Trophoblast cell (in vitro differentiated cells and primary cell): ENCODE results near the gene AARS1.
"Not testable (repeated sequence)": the region's sequence is repeated elsewhere in the genome, so short reads cannot be mapped to it uniquely, and the experiment has no call there.

Experiments used
- DNase-seq, 2 donors: peaks; one replicate each; pipeline ENCODE4 v3.0.0-alpha.2; 2016
- H2AFZ ChIP-seq: 2 replicates; pipeline ENCODE4 v1.6.1; 2013; ENCODE audit warnings: low read length, moderate library complexity, mild to moderate bottlenecking; ENCODE audit not compliant: insufficient read depth, poor library complexity
- H2AK5ac ChIP-seq: 2 replicates; pipeline ENCODE4 v1.6.1; 2013; ENCODE audit warnings: mild to moderate bottlenecking, low read length
- H2BK120ac ChIP-seq: 2 replicates; pipeline ENCODE4 v1.6.1; 2013; ENCODE audit warnings: low read length, mild to moderate bottlenecking, moderate library complexity; ENCODE audit not compliant: insufficient read depth, poor library complexity
- H2BK12ac ChIP-seq: 2 replicates; pipeline ENCODE4 v1.6.1; 2013; ENCODE audit warnings: mild to moderate bottlenecking, low read length, moderate library complexity
- H2BK5ac ChIP-seq: 2 replicates; pipeline ENCODE4 v1.6.1; 2013; ENCODE audit warnings: low read length, low read depth, moderate library complexity, mild to moderate bottlenecking; ENCODE audit not compliant: poor library complexity
- H3K14ac ChIP-seq: 2 replicates; pipeline ENCODE4 v1.6.1; 2013; ENCODE audit warnings: mild to moderate bottlenecking, low read length
- H3K18ac ChIP-seq: 2 replicates; pipeline ENCODE4 v1.6.1; 2013; ENCODE audit warnings: mild to moderate bottlenecking, low read length
- H3K23ac ChIP-seq: 2 replicates; pipeline ENCODE4 v1.6.1; 2013; ENCODE audit warnings: low read length
- H3K27ac ChIP-seq: 2 replicates; pipeline ENCODE4 v1.5.1; 2013; ENCODE audit warnings: low read depth, mild to moderate bottlenecking, inconsistent platforms, low read length, moderate library complexity
- H3K27me3 ChIP-seq: 2 replicates; pipeline ENCODE4 v1.6.1; 2013; ENCODE audit warnings: inconsistent platforms, mild to moderate bottlenecking, low read length, moderate library complexity; ENCODE audit not compliant: insufficient read depth
- H3K36me3 ChIP-seq, 2 experiments: 1 replicate in 1 of 2; 2 replicates in 1 of 2; pipeline ENCODE4 v1.6.1; 2013; ENCODE audit warnings: low read length in 2 of 2, mild to moderate bottlenecking in 2 of 2, moderate library complexity in 1 of 2; ENCODE audit not compliant: insufficient read depth in 2 of 2, control insufficient read depth in 1 of 2
- H3K4ac ChIP-seq: 2 replicates; pipeline ENCODE4 v1.6.1; 2013; ENCODE audit warnings: low read depth, mild to moderate bottlenecking, low read length, moderate library complexity
- H3K4me1 ChIP-seq, 2 experiments: 1 replicate in 1 of 2; 2 replicates in 1 of 2; pipeline ENCODE4 v1.6.1; 2013; ENCODE audit warnings: low read length in 2 of 2, mild to moderate bottlenecking in 2 of 2, moderate library complexity in 1 of 2; ENCODE audit not compliant: insufficient read depth in 2 of 2, control insufficient read depth in 1 of 2
- H3K4me2 ChIP-seq: 2 replicates; pipeline ENCODE4 v1.6.1; 2013; ENCODE audit warnings: inconsistent platforms, mild to moderate bottlenecking, low read length, moderate library complexity
- H3K4me3 ChIP-seq: 2 replicates; pipeline ENCODE4 v1.5.1; 2013; ENCODE audit warnings: mild to moderate bottlenecking, low read depth, low read length, inconsistent platforms
- H3K79me1 ChIP-seq: one replicate; pipeline ENCODE4 v1.6.1; 2013; ENCODE audit warnings: low read length
- H3K79me2 ChIP-seq: 2 replicates; pipeline ENCODE4 v1.6.1; 2013; ENCODE audit warnings: low read length, mild to moderate bottlenecking; ENCODE audit not compliant: control insufficient read depth, insufficient read depth, poor library complexity
- H3K9ac ChIP-seq: 2 replicates; pipeline ENCODE4 v1.6.1; 2013; ENCODE audit warnings: mild to moderate bottlenecking, low read length
- H3K9me3 ChIP-seq: 2 replicates; pipeline ENCODE4 v1.6.1; 2013; ENCODE audit warnings: low read depth, mild to moderate bottlenecking, control low read depth, inconsistent platforms, low read length; ENCODE audit not compliant: insufficient read depth
- H4K12ac ChIP-seq: 2 replicates; pipeline ENCODE4 v1.6.1; 2013; ENCODE audit warnings: low read depth, mild to moderate bottlenecking, low read length, moderate library complexity
- H4K8ac ChIP-seq: 2 replicates; pipeline ENCODE4 v1.6.1; 2013; ENCODE audit warnings: low read depth, mild to moderate bottlenecking, low read length, moderate library complexity
- H4K91ac ChIP-seq: one replicate; pipeline ENCODE4 v1.6.1; 2013; ENCODE audit warnings: low read depth, mild to moderate bottlenecking, low read length, moderate library complexity
- WGBS: extraction: QIAGEN DNeasy Blood & Tissue Kit; methylation state at CpG from one replicate; pipeline ENCODE4 v1.1.7; 2013; ENCODE audit warnings: missing lambda C conversion rate; ENCODE audit not compliant: insufficient read length, insufficient coverage; ENCODE audit errors: extremely low coverage; 5-methylcytosine and 5-hydroxymethylcytosine counted together

AARS1 gene

DNA sequence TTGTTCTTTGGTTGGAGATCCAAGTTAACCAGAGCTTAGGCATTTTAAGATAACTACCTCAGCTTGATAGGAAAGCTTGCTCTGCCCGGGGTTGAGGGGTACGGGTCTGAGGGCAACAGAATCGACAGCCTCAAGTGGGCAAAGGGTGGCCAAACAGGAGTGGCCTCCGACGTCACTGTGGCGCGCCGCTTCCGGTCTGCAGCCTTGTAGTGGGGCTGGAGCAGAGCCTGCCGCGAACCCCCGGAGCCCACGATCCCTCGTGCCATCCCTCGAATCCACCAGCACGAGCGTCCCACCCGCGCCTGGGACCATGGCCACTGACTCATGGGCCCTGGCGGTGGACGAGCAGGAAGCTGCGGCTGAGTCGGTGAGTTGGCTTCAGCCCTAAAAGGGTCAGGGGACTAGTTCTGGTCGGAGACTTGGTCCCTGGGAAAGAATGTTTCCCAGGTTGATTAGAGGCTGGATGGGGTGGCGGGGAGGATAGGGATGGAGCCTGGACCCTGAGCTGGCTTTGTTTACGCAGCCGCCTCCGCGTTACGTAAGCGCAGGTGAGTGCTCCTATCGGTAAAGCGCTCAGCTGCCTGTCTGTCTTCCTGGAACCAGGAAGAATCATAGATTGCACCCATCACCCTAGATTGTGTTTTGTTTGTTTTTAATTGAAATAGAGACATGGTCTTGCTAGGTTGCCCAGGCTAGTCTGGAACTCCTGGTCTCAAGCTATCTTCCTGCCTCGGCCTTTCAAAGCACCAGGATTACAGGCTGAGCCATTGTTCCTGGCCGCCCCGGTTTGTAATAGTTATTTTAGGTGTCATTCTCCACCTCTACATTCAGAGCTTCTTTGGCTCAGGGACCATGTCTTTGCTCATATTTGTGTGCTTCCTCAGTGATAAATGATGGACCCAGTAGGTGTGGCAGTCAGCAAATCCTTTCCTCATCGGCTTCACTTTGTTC, 10.0 kb upstream of the AARS1 start, which contains the start of gene DDX19B:
TSS of gene DDX19B (plus strand) at position 199 of the 951 bp plus-strand sequence. CDS start at position 311, 112 bp downstream.
- peak; percentile 50 to 65 for DNase-seq

DNA sequence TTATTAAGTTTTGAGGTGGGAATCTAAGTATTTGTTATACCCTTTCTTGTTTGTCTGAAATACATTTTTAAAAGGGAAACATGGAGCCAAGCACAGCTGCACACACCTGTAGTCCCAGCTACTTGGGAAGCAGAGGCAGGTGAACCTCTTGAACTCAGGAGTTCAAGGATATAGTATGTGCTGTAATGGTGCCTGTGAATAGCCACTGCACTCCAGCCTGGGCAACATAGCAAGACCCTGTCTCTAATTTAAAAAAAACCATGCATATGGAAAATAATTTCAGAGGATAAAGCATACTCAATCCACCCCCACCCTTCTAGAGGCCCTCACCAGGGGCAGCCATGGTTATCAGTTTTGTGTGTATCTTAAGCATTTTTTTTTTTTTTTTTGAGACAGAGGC, 6.3 kb upstream of the AARS1 start:
- DNase-seq = no peak
- Histone ChIP-seq H2AK5ac (no peak overlapping the region), H4K8ac (no peak overlapping the region), H2AFZ (no peak overlapping the region), H3K9me3 (no peaks in the 10 kb centered on the region), H3K79me1 (peaks cover 7% of the 10 kb centered on the region), H3K18ac (no peak overlapping the region), H2BK120ac (no peak overlapping the region), H3K14ac (no peak overlapping the region), H3K79me2 (peaks cover 7% of the 10 kb centered on the region), H3K27me3 (no peaks in the 10 kb centered on the region), H2BK12ac (no peak overlapping the region), H3K4me1 (peaks cover 0 to 6% of the 10 kb centered on the region in 2 experiments), H2BK5ac (no peak overlapping the region), H3K4me2 (no peak overlapping the region), H3K4ac (no peak overlapping the region), H4K91ac (no peak overlapping the region), H3K27ac (no peak overlapping the region), H3K23ac (no peak overlapping the region), H3K9ac (no peak overlapping the region), H3K4me3 (no peak overlapping the region), H3K36me3 (peaks cover 2% of the 10 kb centered on the region in 2 experiments), H4K12ac (no peak overlapping the region)

More for the DNA sequence above, 10.0 kb upstream of the AARS1 start, which contains the start of gene DDX19B:
- Histone ChIP-seq H3K27ac (peak within 1 kb of the TSS; percentile 77), H3K36me3 (peaks cover 2 to 4% of the 10 kb centered on the region in 2 experiments), H4K12ac (peak within 1 kb of the TSS; percentile 82), H2AFZ (peak within 1 kb of the TSS; percentile 94), H3K9ac (peak within 1 kb of the TSS; percentile 97), H3K79me2 (peaks cover 7% of the 10 kb centered on the region), H3K4me2 (peak within 1 kb of the TSS; percentile 87), H2AK5ac (peak within 1 kb of the TSS; percentile 60), H3K14ac (peak within 1 kb of the TSS; percentile 98), H2BK120ac (peak within 1 kb of the TSS; percentile 45), H3K4me3 (peak within 1 kb of the TSS; percentile 100), H4K91ac (peak within 1 kb of the TSS; percentile 81), H3K4me1 (peaks cover 0 to 6% of the 10 kb centered on the region in 2 experiments), H2BK5ac (peak within 1 kb of the TSS; percentile 80), H3K4ac (peak within 1 kb of the TSS; percentile 93), H4K8ac (peak within 1 kb of the TSS; percentile 99), H3K79me1 (peaks cover 7% of the 10 kb centered on the region), H2BK12ac (no peak within 1 kb of the TSS), H3K9me3 (no peaks in the 10 kb centered on the region), H3K18ac (peak within 1 kb of the TSS; percentile 96), H3K23ac (no peak within 1 kb of the TSS), H3K27me3 (no peaks in the 10 kb centered on the region)
- WGBS = no CpG with 5 or more reads among the region's 37 CpGs

DNA sequence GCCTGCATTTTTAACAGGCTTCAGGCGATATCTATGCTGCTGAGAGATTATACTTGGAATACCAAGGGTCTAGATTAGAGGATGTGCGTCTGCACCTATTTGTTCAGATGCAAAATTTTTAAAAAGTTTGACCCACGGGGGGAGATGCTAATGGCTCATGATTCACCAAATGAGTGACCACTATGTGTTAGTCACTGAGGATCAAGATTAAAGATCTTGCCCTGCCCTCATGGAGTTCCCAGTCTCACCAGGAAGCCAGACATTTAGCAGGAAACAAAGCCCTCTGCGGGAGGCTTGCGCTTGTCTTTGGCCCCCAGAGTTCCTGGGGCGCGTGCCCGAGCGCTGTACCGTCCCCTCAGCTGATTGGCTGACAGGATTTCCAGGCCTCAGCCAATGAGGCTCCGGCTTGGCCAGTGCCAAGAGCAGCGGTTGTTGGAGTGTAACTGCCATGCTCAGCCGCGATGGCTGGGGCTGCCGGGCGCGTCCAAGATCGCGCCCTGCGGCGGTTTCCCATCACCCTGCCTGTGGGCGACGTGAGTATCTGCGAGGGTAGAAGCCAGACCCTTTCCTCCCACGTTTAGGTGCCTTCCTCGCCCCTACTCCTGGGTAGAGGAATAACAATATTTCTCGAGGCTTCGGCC, 5.2 kb upstream of the AARS1 start:
- H2BK5ac ChIP-seq = no peak overlapping the region
- WGBS = no CpG with 5 or more reads among the region's 28 CpGs

DNA sequence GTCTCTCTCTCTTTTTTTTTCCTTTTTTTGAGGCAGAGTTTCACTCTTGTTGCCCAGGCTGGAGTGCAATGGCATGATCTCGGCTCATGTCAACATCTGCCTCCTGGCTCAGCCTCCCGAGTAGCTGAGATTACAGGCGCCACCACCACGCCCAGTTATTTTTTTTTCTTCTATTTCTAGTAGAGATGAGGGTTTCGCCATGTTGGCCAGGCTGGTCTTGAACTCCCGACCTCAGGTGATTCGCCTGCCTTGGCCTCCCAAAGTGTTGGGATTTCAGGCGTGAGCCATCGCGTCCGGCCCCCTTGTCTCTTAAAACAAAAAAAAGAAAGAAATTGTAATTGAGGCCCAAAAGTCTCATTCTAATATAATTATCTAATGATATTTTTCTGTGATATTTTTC, 2.8 kb upstream of the AARS1 start:
- not testable (repeated sequence) for H3K27ac ChIP-seq, H3K4me3 ChIP-seq, H3K23ac ChIP-seq, H2BK12ac ChIP-seq, H3K4me1 ChIP-seq, H3K14ac ChIP-seq, H4K12ac ChIP-seq, H4K91ac ChIP-seq, H4K8ac ChIP-seq, H3K9me3 ChIP-seq, H3K18ac ChIP-seq, H3K4me2 ChIP-seq, H3K9ac ChIP-seq, H2AK5ac ChIP-seq, H3K4ac ChIP-seq, H2BK5ac ChIP-seq, H3K27me3 ChIP-seq, H3K36me3 ChIP-seq, H2BK120ac ChIP-seq, DNase-seq, H2AFZ ChIP-seq
- H3K79me1 ChIP-seq = peaks cover 16% of the 10 kb centered on the region
- WGBS = no CpG with 5 or more reads among the region's 11 CpGs
- H3K79me2 ChIP-seq = peaks cover 15% of the 10 kb centered on the region

More for the DNA sequence above, 5.2 kb upstream of the AARS1 start:
- H3K4ac ChIP-seq = no peak overlapping the region
- no peak overlapping the region for H2AFZ ChIP-seq
- H2AK5ac ChIP-seq = no peak overlapping the region
- peaks cover 5% of the 10 kb centered on the region for H3K79me2 ChIP-seq
- H3K4me1 ChIP-seq = peaks cover 0 to 3% of the 10 kb centered on the region in 2 experiments
- H3K4me2 ChIP-seq = no peak overlapping the region
- no peak overlapping the region for H3K14ac ChIP-seq
- no peak overlapping the region for H4K8ac ChIP-seq
- peaks cover 11% of the 10 kb centered on the region for H3K79me1 ChIP-seq
- no peak overlapping the region for H3K9ac ChIP-seq
- H3K36me3 ChIP-seq = no peaks in the 10 kb centered on the region
- no peak overlapping the region for H3K23ac ChIP-seq
- no peaks in the 10 kb centered on the region for H3K9me3 ChIP-seq
- H3K4me3 ChIP-seq = no peak overlapping the region
- no peak overlapping the region for H3K27ac ChIP-seq
- H3K18ac ChIP-seq = no peak overlapping the region
- peak in 1 of 2 donors; percentile 17 for DNase-seq
- no peaks in the 10 kb centered on the region for H3K27me3 ChIP-seq
- no peak overlapping the region for H2BK120ac ChIP-seq
- H4K91ac ChIP-seq = no peak overlapping the region
- no peak overlapping the region for H2BK12ac ChIP-seq
- H4K12ac ChIP-seq = no peak overlapping the region
